Rectal smooth muscle tissue (tissue), 1 donor: ENCODE measurements around the gene CCDC57.

Experiments
- H3K27ac ChIP-seq: one replicate; pipeline ENCODE4 v1.7.0; 2013; ENCODE audit warnings: low read depth, low read length, inconsistent platforms
- H3K27me3 ChIP-seq: one replicate; pipeline ENCODE4 v1.7.0; 2013; ENCODE audit warnings: low read length; ENCODE audit not compliant: control insufficient read depth, insufficient read depth
- H3K36me3 ChIP-seq: one replicate; pipeline ENCODE4 v1.7.0; 2013; ENCODE audit warnings: low read length; ENCODE audit not compliant: control insufficient read depth, insufficient read depth
- H3K4me1 ChIP-seq: one replicate; pipeline ENCODE4 v1.7.0; 2013; ENCODE audit warnings: low read length; ENCODE audit not compliant: control insufficient read depth, insufficient read depth
- H3K4me3 ChIP-seq: one replicate; pipeline ENCODE4 v1.7.0; 2013; ENCODE audit warnings: low read length
- H3K9ac ChIP-seq: one replicate; pipeline ENCODE4 v1.7.0; 2013; ENCODE audit warnings: low read length

CCDC57 gene

DNA sequence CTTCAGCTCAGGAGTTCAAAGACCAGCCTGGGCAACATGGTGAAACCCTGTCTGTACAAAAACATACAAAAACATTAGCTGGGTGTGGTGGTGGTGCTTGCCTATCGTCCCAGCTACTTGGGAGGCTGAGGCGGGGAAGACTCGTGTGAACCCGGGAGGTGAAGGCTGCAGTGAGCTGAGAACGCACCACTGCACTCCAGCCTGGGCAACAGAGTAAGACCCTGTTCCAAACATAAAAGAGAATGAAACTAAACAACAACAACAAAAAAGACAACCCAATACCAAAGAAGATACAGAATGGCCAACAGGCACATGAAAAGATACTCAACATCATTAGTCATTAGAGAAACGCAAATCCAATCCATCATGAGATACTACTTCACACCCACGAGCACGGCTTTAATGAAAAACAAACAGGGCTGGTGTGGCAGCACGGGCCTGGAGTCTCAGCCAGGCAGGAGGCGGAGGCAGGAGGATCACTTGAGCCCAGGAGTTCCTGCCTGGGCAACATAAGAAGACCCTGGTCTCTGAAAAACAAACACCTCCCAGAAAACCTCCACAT is 8.8 kb upstream of the CCDC57 start:
- Histone ChIP-seq H3K4me1 (no peaks in the 10 kb centered on the region), H3K36me3 (no peaks in the 10 kb centered on the region), H3K27me3 (no peaks in the 10 kb centered on the region), H3K9ac (no peak overlapping the region), H3K4me3 (no peak overlapping the region), H3K27ac (no peak overlapping the region)

DNA sequence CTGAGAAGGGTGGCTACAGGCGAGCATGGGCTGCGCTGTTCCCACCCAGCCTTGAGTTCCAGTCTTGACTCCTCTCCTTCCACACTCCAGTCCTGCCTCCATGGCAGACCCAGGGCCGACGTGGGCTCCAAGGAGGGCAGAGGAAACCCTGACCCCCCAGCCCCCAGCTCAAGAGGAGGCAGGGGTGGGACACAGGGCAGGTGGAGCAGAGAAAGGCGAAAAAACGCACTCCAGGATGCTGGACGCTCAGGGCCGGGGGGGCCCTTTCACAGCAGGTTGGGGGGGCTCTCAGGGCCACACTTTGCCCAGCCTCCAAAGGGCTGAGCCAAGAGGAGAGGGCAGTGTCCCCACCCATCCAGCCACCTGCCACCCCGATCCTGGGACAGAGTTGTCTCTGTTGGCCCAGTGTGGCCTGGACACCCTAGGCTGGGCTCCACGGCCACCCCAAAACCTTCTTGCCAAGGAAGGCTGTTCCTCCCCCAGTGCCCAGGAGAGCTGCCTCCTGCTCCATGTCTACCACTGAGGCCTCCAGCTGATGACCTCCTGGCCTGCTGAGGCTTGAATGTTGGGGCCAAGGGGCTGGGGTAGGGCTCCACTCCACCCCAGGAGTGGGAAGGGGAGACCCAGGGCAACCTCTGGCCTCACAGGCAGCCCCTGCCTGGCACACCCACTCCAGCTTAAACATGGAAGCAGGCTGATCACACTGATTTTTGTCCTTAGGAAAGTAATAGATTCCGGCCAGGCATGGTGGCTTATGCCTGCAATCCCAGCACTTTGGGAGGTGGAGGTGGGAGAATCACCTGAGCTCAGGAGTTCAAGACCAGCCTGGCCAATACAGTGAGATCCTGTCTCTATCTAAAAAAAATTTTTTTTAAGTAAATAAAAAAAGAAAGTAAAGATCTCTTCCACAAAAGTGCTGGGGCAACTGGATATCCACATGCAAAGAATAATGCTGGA is 7.4 kb upstream of the CCDC57 start:
- Histone ChIP-seq H3K4me3 (no peak overlapping the region), H3K9ac (no peak overlapping the region), H3K27me3 (no peaks in the 10 kb centered on the region), H3K4me1 (no peaks in the 10 kb centered on the region), H3K27ac (no peak overlapping the region), H3K36me3 (no peaks in the 10 kb centered on the region)

DNA sequence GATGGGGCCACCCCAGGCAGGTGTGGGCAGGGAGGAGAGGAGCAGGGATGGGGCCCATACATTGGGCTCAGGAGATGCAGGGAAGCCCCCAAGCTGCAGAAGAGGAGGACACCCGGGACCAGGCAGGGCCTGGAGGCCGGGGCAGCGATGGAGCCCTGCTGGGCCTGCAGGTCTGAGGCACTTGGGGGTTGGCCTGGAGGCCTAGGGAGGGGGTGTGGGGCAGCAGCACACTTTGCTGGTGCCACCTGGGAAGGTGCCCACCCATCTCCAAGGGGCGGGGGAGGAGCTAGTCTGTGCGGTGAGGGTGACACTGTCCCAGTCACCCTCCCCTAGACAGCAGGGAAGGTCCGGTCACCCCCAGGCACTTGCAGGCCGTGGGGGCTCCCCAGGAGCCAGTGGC is 6.4 kb upstream of the CCDC57 start:
- Histone ChIP-seq H3K36me3 (no peaks in the 10 kb centered on the region), H3K27me3 (no peaks in the 10 kb centered on the region), H3K4me1 (no peaks in the 10 kb centered on the region), H3K4me3 (no peak overlapping the region), H3K9ac (no peak overlapping the region), H3K27ac (no peak overlapping the region)

DNA sequence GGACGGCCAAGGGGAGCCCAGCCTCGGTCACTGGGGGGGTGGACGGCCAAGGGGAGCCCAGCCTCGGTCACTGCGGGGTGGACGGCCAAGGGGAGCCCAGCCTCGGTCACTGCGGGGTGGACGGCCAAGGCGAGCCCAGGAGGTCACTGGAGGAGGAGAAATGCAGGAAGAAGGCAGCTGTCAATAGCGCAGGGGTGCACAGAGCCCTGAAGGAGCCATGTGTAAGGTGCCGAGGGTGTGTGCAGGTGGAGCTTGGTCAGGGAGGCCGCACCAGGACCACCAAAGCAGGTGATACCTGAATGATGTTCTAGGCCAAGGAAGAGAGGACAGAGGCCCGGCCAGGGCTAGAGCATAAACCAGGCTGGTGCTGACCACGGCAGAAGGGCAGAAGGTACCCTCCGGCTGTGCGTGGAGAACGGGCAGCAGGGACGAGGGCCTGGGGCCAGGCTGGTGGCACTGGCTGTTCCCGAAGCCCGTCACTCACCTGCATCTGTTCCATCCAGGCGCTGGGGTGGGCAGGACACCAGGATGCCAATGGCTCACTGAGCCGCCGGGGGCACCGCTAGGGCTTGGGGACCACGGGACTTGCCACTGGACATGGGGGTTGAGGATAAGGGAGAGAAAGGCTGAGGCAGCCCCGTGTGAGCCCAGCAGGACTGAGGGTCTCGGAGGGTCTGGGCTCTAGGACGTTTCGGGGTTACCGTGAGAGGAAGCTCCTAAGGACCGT is 5.9 kb upstream of the CCDC57 start:
- no peaks in the 10 kb centered on the region for H3K27me3 ChIP-seq
- H3K9ac ChIP-seq: no peak overlapping the region
- no peak overlapping the region for H3K27ac ChIP-seq
- no peak overlapping the region for H3K4me3 ChIP-seq
- no peaks in the 10 kb centered on the region for H3K36me3 ChIP-seq
- H3K4me1 ChIP-seq: no peaks in the 10 kb centered on the region

DNA sequence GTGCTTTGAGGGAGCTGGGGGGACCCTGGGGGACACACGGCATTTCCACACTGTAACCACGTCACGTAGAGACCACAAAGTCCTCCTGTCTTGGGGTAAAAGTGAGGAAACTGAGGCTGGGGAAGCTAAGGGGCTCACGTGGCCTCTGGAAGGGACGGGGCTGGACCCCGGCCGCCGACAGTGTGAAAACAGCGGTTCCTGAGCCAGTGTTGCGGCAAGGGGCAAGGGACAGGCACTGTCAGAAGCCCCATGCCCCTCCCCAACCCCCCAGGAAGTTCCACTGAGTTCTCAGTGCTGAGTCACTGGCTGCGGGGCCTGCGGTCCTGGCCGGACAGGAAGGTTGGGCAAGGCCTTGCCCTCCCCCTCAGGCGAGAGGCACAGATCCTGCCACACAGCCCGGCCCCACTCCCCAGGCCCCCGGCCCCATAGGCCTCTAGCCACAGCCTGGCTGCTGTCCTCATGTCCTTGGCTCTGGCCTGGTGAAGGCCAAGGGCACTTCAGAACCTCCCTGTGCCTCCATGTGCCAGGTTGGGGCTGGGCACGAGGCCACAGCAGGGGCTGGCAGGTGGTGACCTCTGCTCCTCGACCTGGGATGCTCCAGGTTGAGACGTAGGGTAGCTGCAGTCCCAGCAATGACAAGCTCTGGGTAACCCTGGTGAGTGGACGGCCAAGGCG is 5.0 kb upstream of the CCDC57 start:
- Histone ChIP-seq H3K27me3 (no peaks in the 10 kb centered on the region), H3K4me1 (no peaks in the 10 kb centered on the region), H3K27ac (peak overlapping the region; percentile 55), H3K9ac (no peak overlapping the region), H3K36me3 (no peaks in the 10 kb centered on the region), H3K4me3 (no peak overlapping the region)

DNA sequence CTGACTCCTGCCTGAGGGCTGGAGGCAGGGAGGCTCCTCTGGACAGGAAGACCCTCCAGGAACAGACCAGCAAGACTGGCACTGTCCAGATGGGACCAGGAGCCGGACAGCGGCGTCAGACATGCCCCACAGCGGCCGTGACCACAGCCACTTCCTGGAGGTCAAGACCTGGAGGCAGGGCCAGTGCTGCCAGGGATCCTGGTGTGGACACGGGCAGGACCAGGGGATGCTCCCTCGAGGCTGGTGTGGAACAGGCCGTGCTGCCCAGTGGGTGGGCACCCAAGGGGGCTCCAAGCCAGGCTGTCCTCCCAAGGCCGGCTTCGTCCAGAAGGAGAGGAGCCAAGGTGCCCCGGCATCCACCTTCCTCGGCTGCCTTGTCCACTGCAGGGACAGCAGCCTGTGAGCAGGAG is 4.5 kb upstream of the CCDC57 start:
- Histone ChIP-seq H3K4me1 (no peaks in the 10 kb centered on the region), H3K36me3 (no peaks in the 10 kb centered on the region), H3K27me3 (no peaks in the 10 kb centered on the region), H3K27ac (peak overlapping the region; percentile 55), H3K4me3 (no peak overlapping the region), H3K9ac (no peak overlapping the region)

DNA sequence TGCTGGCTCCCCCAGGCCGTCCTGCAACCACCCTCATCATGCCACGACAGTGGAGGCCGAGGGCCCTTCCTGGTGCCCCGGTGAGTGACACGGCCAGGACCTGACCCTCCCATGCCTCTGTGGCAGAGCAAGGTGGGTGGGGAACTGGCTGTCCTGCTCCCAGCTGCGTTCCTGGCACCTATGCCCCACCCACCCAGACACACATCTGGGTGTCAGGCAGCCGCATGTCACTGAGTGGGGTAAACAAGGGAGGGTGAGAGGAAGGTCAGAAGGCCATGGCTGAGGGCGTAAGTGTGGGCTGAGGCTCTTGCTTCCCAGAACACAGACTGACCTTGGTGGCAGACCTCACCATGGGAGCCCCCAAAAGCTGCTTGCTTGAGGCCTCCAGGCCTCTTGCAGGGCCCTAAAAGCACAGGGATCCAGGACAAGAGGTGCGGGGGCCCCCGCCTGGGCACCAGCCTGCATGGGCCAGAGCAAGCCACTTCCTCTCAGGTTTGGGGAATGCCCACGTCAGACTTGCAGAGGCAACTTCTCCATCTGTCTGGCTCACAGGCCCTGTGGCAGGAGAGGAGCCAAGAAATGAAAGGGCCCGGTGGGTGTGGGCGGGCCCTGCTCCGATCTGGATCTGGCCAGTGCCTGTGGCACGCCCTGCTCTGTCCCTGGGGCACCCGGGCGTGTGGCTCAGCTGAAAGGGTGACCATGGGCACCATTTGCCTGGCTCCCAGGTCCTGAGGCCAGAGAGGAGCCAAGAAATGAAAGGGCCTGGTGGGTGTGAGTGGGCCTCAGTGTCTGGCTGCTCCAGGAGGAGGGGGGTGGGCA is 3.9 kb upstream of the CCDC57 start:
- no peak overlapping the region for H3K9ac ChIP-seq

DNA sequence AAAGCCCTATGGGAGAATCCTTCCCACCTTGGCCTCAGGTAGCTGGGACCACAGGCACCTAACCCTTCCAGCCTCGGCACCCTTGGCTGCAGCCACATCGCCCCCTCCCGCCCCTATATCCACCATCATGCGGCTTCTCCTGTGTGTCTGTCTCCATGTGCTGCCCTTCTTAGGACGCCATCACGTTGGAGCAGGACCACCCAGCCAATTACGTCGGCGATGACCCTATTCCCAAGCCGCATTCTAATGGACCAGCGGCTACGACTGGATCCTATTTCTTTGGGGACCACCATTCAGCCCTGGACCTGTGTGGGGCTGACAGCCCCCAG is 3.3 kb upstream of the CCDC57 start:
- Histone ChIP-seq H3K4me1 (peaks cover 6% of the 10 kb centered on the region), H3K27ac (no peak overlapping the region), H3K9ac (no peak overlapping the region), H3K27me3 (no peaks in the 10 kb centered on the region), H3K36me3 (no peaks in the 10 kb centered on the region), H3K4me3 (no peak overlapping the region)

More for the DNA sequence above, 3.9 kb upstream of the CCDC57 start:
- peak overlapping the region; percentile 55 for H3K27ac ChIP-seq
- no peaks in the 10 kb centered on the region for H3K27me3 ChIP-seq
- H3K4me1 ChIP-seq: peaks cover 5% of the 10 kb centered on the region
- H3K4me3 ChIP-seq: peak overlapping the region; percentile 33
- H3K36me3 ChIP-seq: no peaks in the 10 kb centered on the region

DNA sequence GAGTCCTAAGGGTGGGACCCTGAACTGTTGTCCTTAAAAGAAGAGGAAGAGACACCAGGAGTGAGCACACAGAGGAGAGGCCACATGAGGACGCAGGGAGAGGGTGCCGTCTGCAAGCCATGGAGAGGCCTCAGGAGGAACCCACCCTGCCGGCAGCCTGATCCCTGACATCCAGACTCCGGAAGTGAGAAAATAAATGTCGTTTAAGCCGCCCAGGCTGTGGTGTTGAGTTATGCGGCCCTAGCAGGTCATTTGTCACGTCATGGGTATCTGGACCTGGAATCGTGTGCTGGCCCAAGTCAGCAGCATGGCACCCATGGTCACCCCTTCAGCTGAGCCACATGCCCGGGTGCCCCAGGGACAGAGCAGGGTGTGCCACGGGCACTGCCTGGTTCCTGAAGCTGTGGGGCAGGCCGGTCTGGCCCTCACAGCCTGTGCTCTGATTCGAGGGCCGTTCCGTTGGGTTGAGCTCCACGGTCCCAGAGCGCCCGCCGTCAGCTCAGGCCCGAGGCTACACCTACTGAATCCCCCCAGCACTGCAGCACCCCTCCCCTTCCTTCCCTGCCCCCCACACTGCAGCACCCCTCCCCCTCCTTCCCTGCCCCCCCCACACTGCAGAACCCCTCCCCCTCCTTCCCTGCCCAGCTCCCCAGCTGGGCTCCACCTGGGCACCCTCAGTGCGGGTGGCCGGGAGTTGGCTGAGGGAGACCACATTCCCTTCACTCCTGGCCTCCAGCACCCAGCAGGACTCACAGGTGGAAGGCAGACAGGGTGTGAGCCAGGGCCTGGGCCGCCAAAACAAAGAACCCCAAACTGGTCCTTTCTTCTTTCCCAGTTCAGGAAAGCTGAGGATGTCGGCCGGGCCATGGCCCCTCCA is 2.7 kb upstream of the CCDC57 start:
- H3K27ac ChIP-seq: no peak overlapping the region

DNA sequence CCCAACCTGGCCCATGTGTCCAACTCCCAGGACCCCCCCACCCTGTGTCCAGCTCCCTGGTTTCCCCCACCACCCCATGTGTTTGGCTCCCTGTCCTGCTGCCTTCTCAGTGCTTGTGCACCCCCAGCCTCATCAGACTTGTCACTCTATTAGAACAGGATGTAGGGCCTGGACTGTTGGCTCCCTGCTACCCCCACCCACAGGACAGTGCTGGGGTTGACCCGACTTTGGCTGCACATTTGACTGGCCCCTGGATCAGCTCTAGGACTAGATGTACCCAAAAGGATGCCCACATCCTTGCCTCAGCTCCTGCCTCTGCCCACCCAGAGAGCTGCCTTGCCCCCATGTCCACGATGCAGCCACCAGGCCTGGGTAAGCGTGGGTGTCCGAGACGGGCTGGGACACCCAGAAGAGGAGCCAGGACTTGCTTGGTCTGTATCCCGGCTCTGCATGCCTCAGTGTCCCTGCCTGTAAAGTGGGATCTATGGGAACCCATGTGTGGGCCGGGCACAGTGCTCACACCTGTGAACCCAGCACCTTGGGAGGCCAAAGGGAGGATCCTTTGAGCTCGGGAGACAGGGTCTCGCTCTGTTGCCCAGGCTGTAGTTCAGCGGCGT is 1.5 kb upstream of the CCDC57 start:
- Histone ChIP-seq H3K27me3 (no peaks in the 10 kb centered on the region), H3K27ac (no peak overlapping the region), H3K9ac (no peak overlapping the region), H3K36me3 (no peaks in the 10 kb centered on the region), H3K4me1 (peaks cover 6% of the 10 kb centered on the region), H3K4me3 (no peak overlapping the region)

More for the DNA sequence above, 2.7 kb upstream of the CCDC57 start:
- H3K9ac ChIP-seq: no peak overlapping the region
- H3K36me3 ChIP-seq: no peaks in the 10 kb centered on the region
- H3K4me3 ChIP-seq: no peak overlapping the region
- H3K27me3 ChIP-seq: no peaks in the 10 kb centered on the region
- peaks cover 6% of the 10 kb centered on the region for H3K4me1 ChIP-seq
